Measurements from ENCODE around the gene CCDC197.

DNA sequence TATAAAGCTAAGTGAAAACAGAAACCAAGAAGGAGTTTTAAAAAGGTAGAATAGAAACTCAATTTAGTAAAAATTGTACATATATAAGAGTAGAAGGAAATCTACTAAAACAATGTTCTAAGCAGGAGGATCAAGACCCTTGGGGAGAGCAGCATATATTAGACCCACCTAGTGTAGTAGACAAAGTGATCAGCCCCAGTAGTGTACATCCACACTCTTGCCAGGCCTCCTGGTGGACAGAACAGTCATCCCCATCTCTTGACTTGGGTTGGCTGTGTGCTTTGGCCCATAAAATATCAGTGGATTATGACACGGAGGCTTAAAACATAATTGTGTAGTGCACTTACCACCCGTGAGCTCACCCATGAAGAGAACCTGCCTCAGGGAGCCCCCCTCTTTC, 18.1 kb downstream of the CCDC197 start:
- TF ChIP-seq FOXM1 (IDR thresholded peaks at IDR 0.05; ENCODE audit: borderline replicate concordance): no peak
- no peak for TF ChIP-seq ARNT (IDR thresholded peaks at IDR 0.05)

All from HEK293T (cell line).